OCI-LY3 (cell line): ENCODE results near the gene NBL1.

Source experiments
- CTCF ChIP-seq: fragments of 200-600, 300-600 bp; sonication (generic); IDR thresholded peaks from 2 replicates; pipeline ENCODE4 v1.5.1; 2014; ENCODE audit warnings: antibody characterized with exemption, low read length, low read depth
- EZH2phosphoT487 ChIP-seq: fragments of 200-600 bp; shearing (Covaris generic); IDR thresholded peaks from 2 replicates; pipeline ENCODE4 v1.6.1; 2018; ENCODE audit warnings: antibody characterized with exemption, mixed run types, low read depth

- TF ChIP-seq CTCF (no peak), EZH2phosphoT487 (no peak)
Observed at GRCh38 chr1:19621274-19621950, 22.7 kb upstream of the NBL1 start.
